Adrenal gland (tissue), 5 donors: Measurements from ENCODE around the gene TNRC6C.

Experiments used
- POLR2A ChIP-seq, 2 donors: fragments of 450-650 bp; IDR thresholded peaks; one replicate each; pipeline ENCODE4 v1.6.1; 2017; ENCODE audit warnings: antibody characterized with exemption in 2 of 2, mild to moderate bottlenecking in 2 of 2, moderate library complexity in 1 of 2
- TF ChIP-seq, protein P1 (sequence below), 6 experiments: fragments of 450-650 bp in 4 of 6; fragments of 200-600 bp in 2 of 6; sonication (generic) in 1 of 6; IDR thresholded peaks; 1 replicate in 5 of 6; 2 replicates in 1 of 6; pipeline versions ENCODE4 v1.5.1 to v1.8.0; 2016 to 2021; ENCODE audit warnings: antibody characterized with exemption in 6 of 6, mild to moderate bottlenecking in 2 of 6, moderate library complexity in 1 of 6
- donor health status: DM: no; HTN: no; CAD: no.

DNA sequence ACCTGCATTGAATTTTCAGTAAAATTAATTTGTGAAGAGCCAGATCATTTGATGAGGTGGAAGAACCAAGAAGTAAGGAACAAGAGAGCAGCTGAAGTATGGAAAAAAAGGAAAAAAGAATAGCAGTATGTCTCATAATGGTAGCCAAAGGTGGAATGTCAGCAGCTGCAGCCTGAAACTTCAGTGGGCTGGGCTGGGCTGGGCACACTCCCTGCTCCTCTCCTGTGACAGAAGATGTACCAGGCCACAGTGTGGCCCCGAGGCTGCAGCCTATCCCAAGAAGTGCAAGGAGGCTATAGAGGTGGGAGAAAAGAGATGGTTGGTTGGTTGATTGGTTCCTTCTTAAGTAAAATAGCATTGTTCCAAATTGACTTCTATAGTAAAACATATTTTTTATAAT, 84.5 kb downstream of the TNRC6C start:
- TF ChIP-seq, protein P1, sequence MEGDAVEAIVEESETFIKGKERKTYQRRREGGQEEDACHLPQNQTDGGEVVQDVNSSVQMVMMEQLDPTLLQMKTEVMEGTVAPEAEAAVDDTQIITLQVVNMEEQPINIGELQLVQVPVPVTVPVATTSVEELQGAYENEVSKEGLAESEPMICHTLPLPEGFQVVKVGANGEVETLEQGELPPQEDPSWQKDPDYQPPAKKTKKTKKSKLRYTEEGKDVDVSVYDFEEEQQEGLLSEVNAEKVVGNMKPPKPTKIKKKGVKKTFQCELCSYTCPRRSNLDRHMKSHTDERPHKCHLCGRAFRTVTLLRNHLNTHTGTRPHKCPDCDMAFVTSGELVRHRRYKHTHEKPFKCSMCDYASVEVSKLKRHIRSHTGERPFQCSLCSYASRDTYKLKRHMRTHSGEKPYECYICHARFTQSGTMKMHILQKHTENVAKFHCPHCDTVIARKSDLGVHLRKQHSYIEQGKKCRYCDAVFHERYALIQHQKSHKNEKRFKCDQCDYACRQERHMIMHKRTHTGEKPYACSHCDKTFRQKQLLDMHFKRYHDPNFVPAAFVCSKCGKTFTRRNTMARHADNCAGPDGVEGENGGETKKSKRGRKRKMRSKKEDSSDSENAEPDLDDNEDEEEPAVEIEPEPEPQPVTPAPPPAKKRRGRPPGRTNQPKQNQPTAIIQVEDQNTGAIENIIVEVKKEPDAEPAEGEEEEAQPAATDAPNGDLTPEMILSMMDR (IDR thresholded peaks at IDR 0.05) = no peak
- TF ChIP-seq POLR2A (IDR thresholded peaks at IDR 0.05) = no peak
